ENCODE measurements around the gene CAPN8.

CAPN8 gene

DNA sequence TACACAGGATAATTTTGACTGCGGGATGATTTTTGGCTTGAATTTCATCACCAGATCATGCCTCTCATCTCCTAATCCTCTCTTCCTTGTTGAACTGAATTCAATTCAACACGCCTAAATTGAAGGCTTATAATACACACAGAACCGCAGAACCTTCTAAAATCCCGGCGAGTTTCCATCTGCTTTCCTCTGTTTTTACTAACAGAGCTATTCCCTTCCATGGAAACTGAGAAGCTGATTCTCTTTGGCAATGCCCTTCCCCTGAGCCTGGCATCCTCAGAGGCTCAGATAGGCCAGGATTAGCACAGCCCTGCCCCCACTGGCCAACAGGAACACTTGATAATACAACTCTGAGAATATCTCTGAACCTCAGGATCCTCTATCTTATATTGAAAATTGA lies 130.2 kb downstream of the CAPN8 start:
- Histone ChIP-seq H4K20me1 (ENCODE audit: insufficient read depth, low read length) (no peaks in the 10 kb centered on the region), H3K4me3 (ENCODE audit: low read depth in 1 of 2, low read length in 2 of 2) (no peak overlapping the region), H3K9me3 (ENCODE audit: insufficient read depth, low read length, severe bottlenecking) (no peaks in the 10 kb centered on the region), H2AFZ (ENCODE audit: low read depth, low read length) (no peak overlapping the region), H3K27ac (ENCODE audit: low read length) (no peak overlapping the region), H3K4me2 (ENCODE audit: insufficient read depth, low read length) (no peak overlapping the region), H3K9ac (ENCODE audit: low read depth, low read length) (no peak overlapping the region), H3K4me1 (ENCODE audit: insufficient read depth, low read length) (no peaks in the 10 kb centered on the region), H3K36me3 (ENCODE audit: insufficient read depth, low read length) (no peaks in the 10 kb centered on the region), H3K79me2 (ENCODE audit: insufficient read depth, low read length) (no peaks in the 10 kb centered on the region), H3K27me3 (ENCODE audit: insufficient read depth, low read length, poor library complexity) (peaks cover 8% of the 10 kb centered on the region)
- TF ChIP-seq, protein P1, sequence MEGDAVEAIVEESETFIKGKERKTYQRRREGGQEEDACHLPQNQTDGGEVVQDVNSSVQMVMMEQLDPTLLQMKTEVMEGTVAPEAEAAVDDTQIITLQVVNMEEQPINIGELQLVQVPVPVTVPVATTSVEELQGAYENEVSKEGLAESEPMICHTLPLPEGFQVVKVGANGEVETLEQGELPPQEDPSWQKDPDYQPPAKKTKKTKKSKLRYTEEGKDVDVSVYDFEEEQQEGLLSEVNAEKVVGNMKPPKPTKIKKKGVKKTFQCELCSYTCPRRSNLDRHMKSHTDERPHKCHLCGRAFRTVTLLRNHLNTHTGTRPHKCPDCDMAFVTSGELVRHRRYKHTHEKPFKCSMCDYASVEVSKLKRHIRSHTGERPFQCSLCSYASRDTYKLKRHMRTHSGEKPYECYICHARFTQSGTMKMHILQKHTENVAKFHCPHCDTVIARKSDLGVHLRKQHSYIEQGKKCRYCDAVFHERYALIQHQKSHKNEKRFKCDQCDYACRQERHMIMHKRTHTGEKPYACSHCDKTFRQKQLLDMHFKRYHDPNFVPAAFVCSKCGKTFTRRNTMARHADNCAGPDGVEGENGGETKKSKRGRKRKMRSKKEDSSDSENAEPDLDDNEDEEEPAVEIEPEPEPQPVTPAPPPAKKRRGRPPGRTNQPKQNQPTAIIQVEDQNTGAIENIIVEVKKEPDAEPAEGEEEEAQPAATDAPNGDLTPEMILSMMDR (IDR thresholded peaks at IDR 0.05; ENCODE audit: borderline replicate concordance, extremely low read depth, low read length, poor library complexity, severe bottlenecking) = no peak
- no peak for TF ChIP-seq EZH2 (IDR thresholded peaks at IDR 0.05; ENCODE audit: borderline replicate concordance, low read depth, low read length, severe bottlenecking)
- DNase-seq (no peak), ATAC-seq (ENCODE audit: insufficient read depth, low read depth) (no peak)

DNA sequence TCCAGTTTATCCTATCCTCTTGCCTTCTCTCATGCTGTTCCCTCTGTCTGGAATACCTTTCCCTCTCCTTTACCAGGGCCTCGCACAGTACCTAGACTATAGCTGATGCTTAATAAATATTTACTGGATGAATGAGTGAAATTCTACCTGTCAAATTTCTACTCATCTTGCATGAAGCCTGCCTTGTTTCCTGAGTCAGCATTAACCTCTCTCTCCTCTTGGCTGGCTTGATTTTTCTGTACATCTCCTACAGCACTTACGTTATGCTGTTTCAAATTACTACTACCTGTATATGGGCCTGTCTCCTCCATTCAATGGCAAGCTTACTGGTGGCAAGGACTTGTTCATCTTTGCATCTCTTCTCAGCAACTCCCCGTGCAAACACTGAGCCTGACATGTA lies 130.8 kb downstream of the CAPN8 start:
- no peaks in the 10 kb centered on the region for H3K9me3 ChIP-seq (ENCODE audit: insufficient read depth, low read length, severe bottlenecking)
- DNase-seq (no peak), ATAC-seq (ENCODE audit: insufficient read depth, low read depth) (no peak)
- H3K9ac ChIP-seq (ENCODE audit: low read depth, low read length) = no peak overlapping the region
- no peaks in the 10 kb centered on the region for H3K36me3 ChIP-seq (ENCODE audit: insufficient read depth, low read length)
- TF ChIP-seq EZH2 (IDR thresholded peaks at IDR 0.05; ENCODE audit: borderline replicate concordance, low read depth, low read length, severe bottlenecking) = no peak
- TF ChIP-seq, protein P1 (IDR thresholded peaks at IDR 0.05; ENCODE audit: borderline replicate concordance, extremely low read depth, low read length, poor library complexity, severe bottlenecking) = no peak
- no peaks in the 10 kb centered on the region for H4K20me1 ChIP-seq (ENCODE audit: insufficient read depth, low read length)
- H3K4me1 ChIP-seq (ENCODE audit: insufficient read depth, low read length) = no peaks in the 10 kb centered on the region
- no peaks in the 10 kb centered on the region for H3K79me2 ChIP-seq (ENCODE audit: insufficient read depth, low read length)
- no peak overlapping the region for H3K4me3 ChIP-seq (ENCODE audit: low read depth in 1 of 2, low read length in 2 of 2)
- H2AFZ ChIP-seq (ENCODE audit: low read depth, low read length) = no peak overlapping the region
- no peak overlapping the region for H3K4me2 ChIP-seq (ENCODE audit: insufficient read depth, low read length)
- H3K27ac ChIP-seq (ENCODE audit: low read length) = no peak overlapping the region
- peaks cover 8% of the 10 kb centered on the region for H3K27me3 ChIP-seq (ENCODE audit: insufficient read depth, low read length, poor library complexity)

DNA sequence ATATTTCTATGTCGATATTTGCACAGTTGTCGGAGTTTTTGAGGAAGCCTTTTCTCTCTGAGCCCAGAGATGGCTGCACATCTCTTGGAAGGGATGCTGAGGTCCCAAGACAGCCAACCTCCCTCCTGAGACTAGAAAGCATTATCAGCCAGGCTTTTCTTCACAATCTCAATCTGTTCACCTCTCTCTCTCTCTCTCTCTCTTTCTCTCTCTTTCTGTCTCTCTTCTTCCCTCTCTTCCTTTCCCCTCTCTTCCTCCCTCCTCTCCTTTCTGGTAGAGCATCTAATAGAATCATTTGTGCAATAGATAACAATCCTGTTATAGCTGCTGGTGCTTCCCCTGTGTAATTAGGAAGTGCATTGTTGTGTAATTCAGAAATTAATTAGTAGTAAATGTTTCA lies 131.8 kb downstream of the CAPN8 start:
- Histone ChIP-seq H3K4me1 (ENCODE audit: insufficient read depth, low read length) (no peaks in the 10 kb centered on the region), H3K36me3 (ENCODE audit: insufficient read depth, low read length) (no peaks in the 10 kb centered on the region), H3K9ac (ENCODE audit: low read depth, low read length) (no peak overlapping the region), H3K27me3 (ENCODE audit: insufficient read depth, low read length, poor library complexity) (peaks cover 8% of the 10 kb centered on the region), H3K79me2 (ENCODE audit: insufficient read depth, low read length) (no peaks in the 10 kb centered on the region), H3K4me3 (ENCODE audit: low read depth in 1 of 2, low read length in 2 of 2) (no peak overlapping the region), H3K4me2 (ENCODE audit: insufficient read depth, low read length) (no peak overlapping the region), H3K9me3 (ENCODE audit: insufficient read depth, low read length, severe bottlenecking) (no peaks in the 10 kb centered on the region), H2AFZ (ENCODE audit: low read depth, low read length) (no peak overlapping the region), H4K20me1 (ENCODE audit: insufficient read depth, low read length) (no peaks in the 10 kb centered on the region), H3K27ac (ENCODE audit: low read length) (no peak overlapping the region)
- no peak for TF ChIP-seq EZH2 (IDR thresholded peaks at IDR 0.05; ENCODE audit: borderline replicate concordance, low read depth, low read length, severe bottlenecking)
- TF ChIP-seq, protein P1 (IDR thresholded peaks at IDR 0.05; ENCODE audit: borderline replicate concordance, extremely low read depth, low read length, poor library complexity, severe bottlenecking) = no peak
- no peak for DNase-seq
- no peak for ATAC-seq (ENCODE audit: insufficient read depth, low read depth)

Measured in DND-41 (cell line).